ENCODE measurements around the gene RHOJ. TPM values are rescaled to one million over a fixed set of nuclear protein-coding genes. Genes with fewer than 3 reads are reported as not detected.

Gene RHOJ
- total and polyA plus RNA-seq, 5 donors, result 9.6 to 20.3 (median 14.2) TPM

DNA sequence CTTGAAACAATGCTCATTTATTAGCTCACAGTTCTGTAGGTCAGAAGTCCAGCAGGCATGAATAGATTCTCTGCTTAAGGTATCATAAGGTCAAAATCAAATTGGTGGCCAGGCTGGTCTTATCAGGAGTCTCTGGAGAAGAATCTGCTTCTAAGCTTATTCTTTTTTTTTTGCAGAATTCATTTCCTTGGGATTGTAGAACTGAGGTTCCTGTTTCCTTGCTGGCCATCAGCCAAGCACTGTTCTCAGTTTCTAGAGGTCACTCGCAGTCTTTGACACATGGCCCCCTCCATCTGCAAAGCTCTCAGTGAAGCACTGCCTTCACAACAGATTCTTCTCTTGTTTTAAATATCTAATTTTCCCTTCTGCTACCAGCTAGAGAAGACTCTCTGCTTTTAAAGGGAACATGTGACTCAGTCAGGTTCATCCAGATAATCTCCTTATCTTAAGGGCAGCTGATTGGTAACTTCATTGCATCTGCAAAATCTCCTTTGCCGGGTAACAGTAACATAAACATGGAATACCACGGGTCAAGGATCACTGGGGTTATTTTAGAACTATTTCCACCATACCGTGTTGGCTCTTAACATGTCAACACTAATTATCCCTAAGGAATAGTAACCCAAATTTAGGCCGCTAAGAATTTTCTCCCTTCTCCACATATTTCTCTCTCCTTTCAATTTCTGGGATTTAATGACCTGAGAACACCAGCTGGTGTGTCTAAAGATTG is 25.3 kb downstream of the RHOJ start:
- DNase-seq (peak in 2 of 3 donors; percentile 33 to 35), ATAC-seq (peak in 1 of 2 donors; percentile 55)
- 65% methylated on average over 5 of the region's 5 CpGs for WGBS
- Histone ChIP-seq H3K9me3 (ENCODE audit: control insufficient read depth, low read length) (no peaks in the 10 kb centered on the region), H3K27ac (ENCODE audit: low read length) (no peak overlapping the region), H3K27me3 (ENCODE audit: control insufficient read depth, insufficient read depth) (no peaks in the 10 kb centered on the region), H3K4me1 (ENCODE audit: control insufficient read depth, insufficient read depth, low read length) (no peaks in the 10 kb centered on the region), H3K4me3 (ENCODE audit: low read length) (no peak overlapping the region)
- intact Hi-C loops (cut with DNase I), result no loop called here

DNA sequence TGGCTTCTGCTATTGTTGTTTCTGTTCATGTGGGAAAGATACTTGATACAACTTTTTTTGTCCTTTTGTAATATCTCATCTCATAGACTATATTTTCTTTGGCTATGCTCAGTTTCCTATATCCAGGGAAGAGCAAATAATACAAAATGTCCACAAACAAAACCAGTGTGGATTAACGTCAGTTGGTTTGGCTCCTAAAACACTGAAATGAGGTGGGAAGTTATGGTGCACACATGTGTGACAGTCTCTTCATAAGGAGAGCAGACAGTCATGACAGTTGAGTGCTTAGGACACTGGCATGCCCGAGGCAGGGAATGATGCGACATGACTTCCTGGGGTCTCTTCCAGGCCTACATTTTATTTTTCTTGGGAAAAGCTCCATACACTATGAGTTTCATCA is 27.5 kb downstream of the RHOJ start:
- no peak overlapping the region for H3K27ac ChIP-seq (ENCODE audit: low read length)
- no peak overlapping the region for H3K4me3 ChIP-seq (ENCODE audit: low read length)
- intact Hi-C loops (cut with DNase I), result no loop called here
- WGBS, result 70% methylated on average over 3 of the region's 3 CpGs
- no peaks in the 10 kb centered on the region for H3K9me3 ChIP-seq (ENCODE audit: control insufficient read depth, low read length)
- DNase-seq, result no peak
- ATAC-seq, result peak; percentile 14 to 86
- no peaks in the 10 kb centered on the region for H3K27me3 ChIP-seq (ENCODE audit: control insufficient read depth, insufficient read depth)
- no peaks in the 10 kb centered on the region for H3K4me1 ChIP-seq (ENCODE audit: control insufficient read depth, insufficient read depth, low read length)

DNA sequence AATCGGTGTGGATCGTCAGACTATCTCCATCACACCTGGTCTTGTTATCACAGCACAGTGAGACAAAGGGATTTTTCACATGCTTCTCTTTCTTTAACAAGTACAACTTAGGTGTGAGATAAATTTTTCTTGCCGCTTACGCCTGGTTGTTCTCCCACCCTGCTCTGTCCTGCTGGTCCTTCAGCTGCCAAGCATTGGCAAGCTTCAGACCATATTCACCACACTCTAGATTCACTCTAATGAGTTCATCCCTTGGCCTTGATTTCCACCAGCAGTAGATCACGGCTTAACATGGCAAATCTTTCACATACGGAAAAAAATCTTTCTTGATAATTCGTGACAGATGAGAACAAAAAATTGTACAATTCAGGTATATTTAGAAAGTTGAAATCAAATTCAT is 33.5 kb downstream of the RHOJ start:
- Histone ChIP-seq H3K4me3 (ENCODE audit: low read length) (no peak overlapping the region), H3K27me3 (ENCODE audit: control insufficient read depth, insufficient read depth) (no peaks in the 10 kb centered on the region), H3K27ac (ENCODE audit: low read length) (no peak overlapping the region), H3K9me3 (ENCODE audit: control insufficient read depth, low read length) (no peaks in the 10 kb centered on the region), H3K4me1 (ENCODE audit: control insufficient read depth, insufficient read depth, low read length) (peaks cover 2% of the 10 kb centered on the region)
- 88% methylated on average over 7 of the region's 7 CpGs for WGBS
- DNase-seq, result no peak
- no peak for ATAC-seq
- intact Hi-C loops (cut with DNase I), result no loop called here

DNA sequence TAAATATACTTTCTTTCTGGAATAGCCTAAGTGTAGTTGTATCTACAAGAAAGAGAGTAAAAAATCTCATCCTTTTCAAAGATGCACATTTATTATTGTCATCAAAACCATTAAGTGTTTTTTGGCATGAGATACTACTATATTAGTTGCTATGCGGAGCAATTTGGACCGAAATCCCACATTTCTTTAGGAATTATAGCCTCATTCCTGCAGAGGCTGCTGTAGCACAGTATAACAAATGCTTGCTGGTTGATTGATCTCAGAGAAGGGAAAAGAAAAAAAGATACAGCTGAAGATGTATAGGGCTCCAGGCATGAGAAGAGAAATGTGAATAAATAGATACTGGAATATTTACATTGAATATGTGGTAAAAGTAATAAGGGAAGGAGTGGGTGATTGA is 36.0 kb downstream of the RHOJ start:
- DNase-seq, result no peak
- Histone ChIP-seq H3K27me3 (ENCODE audit: control insufficient read depth, insufficient read depth) (no peaks in the 10 kb centered on the region), H3K27ac (ENCODE audit: low read length) (no peak overlapping the region), H3K9me3 (ENCODE audit: control insufficient read depth, low read length) (no peaks in the 10 kb centered on the region), H3K4me3 (ENCODE audit: low read length) (no peak overlapping the region), H3K4me1 (ENCODE audit: control insufficient read depth, insufficient read depth, low read length) (peaks cover 2% of the 10 kb centered on the region)
- intact Hi-C loops (cut with DNase I), result no loop called here
- ATAC-seq, result no peak
- 67% methylated on average over 2 of the region's 2 CpGs for WGBS

DNA sequence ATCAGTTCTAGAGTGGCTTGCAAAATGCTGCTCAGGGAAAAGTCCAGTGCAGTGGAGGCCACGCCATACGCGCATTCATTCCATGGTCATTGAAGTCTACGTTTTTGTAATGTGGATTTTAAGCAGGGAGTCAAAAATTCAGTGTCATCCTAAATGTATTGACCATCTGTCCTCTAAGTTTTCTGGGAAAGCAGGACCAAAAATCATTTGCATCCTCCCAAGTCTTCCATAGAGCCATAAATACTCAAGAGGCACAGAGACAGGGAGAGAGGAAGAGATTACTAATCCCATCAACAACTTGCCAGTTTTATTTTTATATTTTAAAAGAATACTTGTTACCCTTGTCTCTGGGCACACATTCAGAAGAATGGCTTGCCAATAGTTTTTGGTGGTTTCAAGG is 36.9 kb downstream of the RHOJ start:
- peaks cover 2% of the 10 kb centered on the region for H3K4me1 ChIP-seq (ENCODE audit: control insufficient read depth, insufficient read depth, low read length)
- no peaks in the 10 kb centered on the region for H3K27me3 ChIP-seq (ENCODE audit: control insufficient read depth, insufficient read depth)
- ATAC-seq (no peak), DNase-seq (no peak)
- H3K4me3 ChIP-seq (ENCODE audit: low read length), result no peak overlapping the region
- intact Hi-C loops (cut with DNase I), result no loop called here
- no peak overlapping the region for H3K27ac ChIP-seq (ENCODE audit: low read length)
- H3K9me3 ChIP-seq (ENCODE audit: control insufficient read depth, low read length), result no peaks in the 10 kb centered on the region
- 93% methylated on average over 4 of the region's 4 CpGs for WGBS

DNA sequence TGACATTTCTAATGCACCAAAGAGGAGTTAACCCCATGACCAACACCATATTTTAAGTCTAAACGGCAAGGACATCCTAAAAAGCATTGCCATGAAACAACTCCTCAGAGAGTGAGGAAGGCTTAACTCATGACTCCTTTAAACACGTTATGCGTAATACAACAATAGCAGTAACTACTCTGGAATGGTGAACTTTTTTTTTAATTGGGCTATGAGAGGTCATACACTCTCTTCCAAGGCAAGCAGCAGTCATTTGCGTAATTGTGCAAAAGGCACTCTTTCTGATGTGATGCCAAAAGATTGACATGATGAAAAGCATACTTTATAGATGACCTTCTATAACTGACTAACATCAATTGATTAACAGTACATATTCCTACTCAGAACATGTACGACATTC is 39.4 kb downstream of the RHOJ start:
- Histone ChIP-seq H3K27me3 (ENCODE audit: control insufficient read depth, insufficient read depth) (no peaks in the 10 kb centered on the region), H3K4me1 (ENCODE audit: control insufficient read depth, insufficient read depth, low read length) (peaks cover 2% of the 10 kb centered on the region), H3K4me3 (ENCODE audit: low read length) (no peak overlapping the region), H3K9me3 (ENCODE audit: control insufficient read depth, low read length) (no peaks in the 10 kb centered on the region), H3K27ac (ENCODE audit: low read length) (no peak overlapping the region)
- WGBS, result 92% methylated on average over 5 of the region's 5 CpGs
- intact Hi-C loops (cut with DNase I), result no loop called here
- DNase-seq, result no peak
- no peak for ATAC-seq

DNA sequence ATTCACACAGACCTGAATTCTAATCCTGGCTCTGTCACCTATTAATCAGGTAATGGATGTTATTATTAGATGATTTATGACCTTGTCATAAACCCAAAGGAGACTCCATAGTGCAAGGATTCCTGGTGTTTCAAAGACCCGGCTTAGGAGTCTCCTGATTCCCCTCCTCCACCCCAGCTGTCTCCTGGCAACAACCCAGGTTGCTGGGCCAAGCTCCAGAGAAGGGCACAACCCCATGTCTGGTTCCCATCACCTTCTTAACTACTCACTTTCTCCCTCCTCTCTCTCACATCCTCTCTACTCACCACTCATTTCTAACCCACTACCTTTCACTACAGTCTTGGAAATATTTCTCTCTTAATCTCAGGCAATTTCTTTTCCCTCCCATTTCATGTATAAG is 41.6 kb downstream of the RHOJ start:
- ATAC-seq (peak in 1 of 2 donors; percentile 32), DNase-seq (peak in 1 of 3 donors; percentile 25)
- intact Hi-C loops (cut with DNase I), result no loop called here
- WGBS, result 48% methylated on average over 1 of the region's 1 CpG
- peaks cover 8% of the 10 kb centered on the region for H3K4me1 ChIP-seq (ENCODE audit: control insufficient read depth, insufficient read depth, low read length)
- H3K4me3 ChIP-seq (ENCODE audit: low read length), result no peak overlapping the region
- H3K27ac ChIP-seq (ENCODE audit: low read length), result no peak overlapping the region
- H3K9me3 ChIP-seq (ENCODE audit: control insufficient read depth, low read length), result no peaks in the 10 kb centered on the region
- H3K27me3 ChIP-seq (ENCODE audit: control insufficient read depth, insufficient read depth), result no peaks in the 10 kb centered on the region

DNA sequence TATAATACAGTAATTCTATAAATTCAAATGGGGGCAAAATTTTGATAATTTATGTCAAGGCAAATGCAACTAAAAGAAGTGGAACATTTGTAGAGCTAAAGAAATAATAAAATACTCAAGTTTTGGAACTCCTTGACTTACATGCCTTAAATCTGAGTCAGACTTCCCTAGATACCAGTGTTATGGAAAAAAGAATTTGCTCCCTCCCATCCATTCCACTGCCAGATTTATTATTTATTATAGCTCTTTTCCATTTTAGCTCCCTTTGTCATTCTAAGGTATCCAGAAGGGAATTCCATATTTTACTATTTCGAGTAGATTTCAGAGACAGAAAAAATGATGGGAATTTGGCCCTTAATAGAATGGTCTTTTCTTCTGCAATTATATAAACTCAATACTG is 44.0 kb downstream of the RHOJ start:
- Histone ChIP-seq H3K4me1 (ENCODE audit: control insufficient read depth, insufficient read depth, low read length) (peaks cover 6% of the 10 kb centered on the region), H3K27ac (ENCODE audit: low read length) (no peak overlapping the region), H3K4me3 (ENCODE audit: low read length) (no peak overlapping the region), H3K27me3 (ENCODE audit: control insufficient read depth, insufficient read depth) (no peaks in the 10 kb centered on the region), H3K9me3 (ENCODE audit: control insufficient read depth, low read length) (no peaks in the 10 kb centered on the region)
- 61% methylated on average over 1 of the region's 1 CpG for WGBS
- intact Hi-C loops (cut with DNase I), result no loop called here
- no peak for DNase-seq
- ATAC-seq, result peak; percentile 54 to 71

DNA sequence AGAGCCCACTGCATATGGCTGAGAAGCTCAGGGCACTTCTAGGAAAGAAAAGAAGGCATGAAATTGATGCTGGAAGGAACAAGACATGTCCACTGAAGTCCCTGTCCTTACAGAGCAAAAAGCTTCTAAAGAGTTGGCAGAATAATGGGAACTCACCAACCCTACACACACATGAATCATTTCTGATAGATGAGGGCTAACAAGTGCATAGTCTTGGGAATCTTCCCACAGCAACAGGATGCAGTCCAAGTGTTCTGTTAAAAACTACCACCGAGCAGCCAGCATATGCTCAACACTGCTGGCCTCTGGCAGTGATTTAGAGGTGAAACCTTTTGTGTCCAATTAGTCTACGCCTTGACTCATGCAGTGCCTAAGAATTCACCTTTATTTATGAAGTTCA is 44.8 kb downstream of the RHOJ start:
- 26% methylated on average over 2 of the region's 2 CpGs for WGBS

DNA sequence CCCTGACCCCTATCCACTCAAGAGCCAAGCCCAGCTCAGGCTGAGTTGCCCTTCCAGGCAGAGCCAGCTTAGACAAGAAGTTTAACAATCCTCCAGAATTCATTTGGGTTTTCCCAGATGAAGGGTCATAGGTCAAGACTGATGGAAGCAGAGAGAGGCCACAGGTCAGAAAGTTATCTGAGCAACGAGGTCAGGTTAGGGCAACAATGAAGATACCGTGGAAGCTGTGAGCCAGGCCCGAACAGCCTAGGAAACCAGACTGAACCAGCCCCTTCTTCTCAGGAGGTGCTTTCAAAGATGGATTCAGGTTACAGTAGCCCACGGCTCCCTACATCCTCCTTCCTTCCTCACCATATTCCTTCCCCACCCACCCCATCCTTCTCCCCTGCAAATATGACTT is 53.1 kb downstream of the RHOJ start:
- Histone ChIP-seq H3K27me3 (ENCODE audit: control insufficient read depth, insufficient read depth) (no peaks in the 10 kb centered on the region), H3K4me3 (ENCODE audit: low read length) (no peak overlapping the region), H3K9me3 (ENCODE audit: control insufficient read depth, low read length) (no peaks in the 10 kb centered on the region), H3K4me1 (ENCODE audit: control insufficient read depth, insufficient read depth, low read length) (no peaks in the 10 kb centered on the region), H3K27ac (ENCODE audit: low read length) (no peak overlapping the region)
- ATAC-seq (peak; percentile 31 to 54), DNase-seq (no peak)
- intact Hi-C loops (cut with DNase I), result no loop called here
- 50% methylated on average over 4 of the region's 4 CpGs for WGBS

More for the DNA sequence above, 44.8 kb downstream of the RHOJ start:
- intact Hi-C loops (cut with DNase I), result no loop called here
- H3K4me3 ChIP-seq (ENCODE audit: low read length), result no peak overlapping the region
- no peaks in the 10 kb centered on the region for H3K9me3 ChIP-seq (ENCODE audit: control insufficient read depth, low read length)
- DNase-seq (no peak), ATAC-seq (peak; percentile 89 to 91)
- H3K4me1 ChIP-seq (ENCODE audit: control insufficient read depth, insufficient read depth, low read length), result peaks cover 6% of the 10 kb centered on the region
- H3K27me3 ChIP-seq (ENCODE audit: control insufficient read depth, insufficient read depth), result no peaks in the 10 kb centered on the region
- no peak overlapping the region for H3K27ac ChIP-seq (ENCODE audit: low read length)

DNA sequence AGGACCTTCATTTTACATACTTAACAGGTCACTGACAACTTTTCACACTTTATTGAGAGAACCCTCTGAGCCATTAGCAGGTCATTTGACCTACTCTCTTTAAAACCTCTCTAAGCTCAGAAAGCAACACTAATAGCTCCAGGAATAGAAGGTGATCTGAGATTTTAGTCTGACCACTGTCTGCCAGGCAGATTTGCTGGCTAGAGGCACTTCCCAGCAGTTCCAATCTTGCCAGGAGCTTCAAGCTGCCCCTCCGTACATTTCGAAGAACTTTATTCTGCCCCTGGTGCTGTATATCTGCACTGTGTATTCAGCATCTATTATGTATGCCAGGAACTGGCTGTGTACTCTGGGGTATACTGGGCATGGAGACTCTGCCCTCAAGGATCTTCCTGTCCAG is 58.2 kb downstream of the RHOJ start:
- intact Hi-C loops (cut with DNase I), result no loop called here
- Histone ChIP-seq H3K9me3 (ENCODE audit: control insufficient read depth, low read length) (no peaks in the 10 kb centered on the region), H3K27me3 (ENCODE audit: control insufficient read depth, insufficient read depth) (no peaks in the 10 kb centered on the region), H3K4me3 (ENCODE audit: low read length) (no peak overlapping the region), H3K4me1 (ENCODE audit: control insufficient read depth, insufficient read depth, low read length) (no peaks in the 10 kb centered on the region), H3K27ac (ENCODE audit: low read length) (no peak overlapping the region)
- peak; percentile 22 to 31 for ATAC-seq
- 66% methylated on average over 2 of the region's 2 CpGs for WGBS
- DNase-seq, result no peak

DNA sequence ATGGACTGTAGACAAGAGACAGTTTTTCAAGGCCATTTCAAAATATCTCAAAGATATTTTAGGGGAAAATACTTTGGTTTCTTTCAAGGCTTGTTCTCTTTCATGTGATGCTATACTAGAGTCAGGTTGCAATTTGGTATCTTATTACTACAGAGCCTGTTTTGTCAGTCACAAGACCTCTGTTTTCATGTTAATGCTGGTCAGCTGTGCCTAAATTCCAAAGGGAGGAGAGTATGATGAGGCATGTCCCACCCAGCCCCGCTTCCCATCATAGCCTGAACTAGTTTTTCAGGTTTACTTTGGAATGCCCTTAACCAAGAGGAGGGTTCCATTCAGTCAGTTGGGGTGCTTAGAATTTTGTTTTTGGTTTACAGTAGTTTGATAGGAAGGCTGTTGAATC is 61.9 kb downstream of the RHOJ start:
- Histone ChIP-seq H3K9me3 (ENCODE audit: control insufficient read depth, low read length) (no peaks in the 10 kb centered on the region), H3K27ac (ENCODE audit: low read length) (no peak overlapping the region), H3K4me3 (ENCODE audit: low read length) (no peak overlapping the region), H3K4me1 (ENCODE audit: control insufficient read depth, insufficient read depth, low read length) (no peaks in the 10 kb centered on the region), H3K27me3 (ENCODE audit: control insufficient read depth, insufficient read depth) (no peaks in the 10 kb centered on the region)
- ATAC-seq, result no peak
- WGBS, result 92% methylated on average over 1 of the region's 1 CpG
- intact Hi-C loops (cut with DNase I), result no loop called here
- DNase-seq, result no peak

Measured in right cardiac atrium (tissue), 5 donors.